ENCODE measurements around the gene PSMG4. TPM values are rescaled to one million over a fixed set of nuclear protein-coding genes. Genes with fewer than 3 reads are reported as not detected.

The PSMG4 gene
- total and polyA plus RNA-seq, 4 experiments from 2014 or later, result 41.0 to 63.0 (median 47.1) TPM

DNA sequence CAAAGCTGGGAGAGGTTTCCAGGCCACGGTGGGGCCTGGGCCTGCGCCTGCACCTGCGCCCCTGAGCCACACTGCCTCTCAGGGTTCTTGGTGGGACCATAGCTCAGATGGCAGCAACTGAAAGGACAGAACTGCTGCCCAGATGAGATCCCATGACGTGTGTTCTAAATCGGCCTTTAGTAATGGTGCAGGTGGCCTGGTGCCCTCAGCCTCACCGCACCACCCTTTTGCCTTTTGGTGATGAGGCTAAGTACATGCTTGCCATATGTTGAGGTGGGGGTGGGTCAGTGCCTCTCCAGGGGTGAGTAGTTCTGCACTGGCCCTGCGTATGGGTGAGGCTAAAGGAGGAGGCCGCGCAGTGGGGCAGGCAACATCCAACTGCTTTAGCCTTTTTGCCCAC, 7.4 kb downstream of the PSMG4 start:
- peaks cover 28 to 73% (median 55%) of the 10 kb centered on the region in 4 donors for H3K4me1 Mint-ChIP-seq
- Histone ChIP-seq H3K27ac (ENCODE audit: low read depth, low read length) (no peak overlapping the region), H3K4me3 (ENCODE audit: low read length in 2 of 2) (no peak overlapping the region), H3K4me1 (ENCODE audit: insufficient read depth, low read length) (peaks cover 27% of the 10 kb centered on the region), H3K36me3 (ENCODE audit: insufficient read depth, low read length) (peaks cover 41% of the 10 kb centered on the region), H3K27me3 (ENCODE audit: insufficient read depth, low read length) (no peaks in the 10 kb centered on the region), H3K9me3 (ENCODE audit: control insufficient read depth in 1 of 2, low read length in 2 of 2) (no peaks in the 10 kb centered on the region)
- CTCF ChIA-PET (ENCODE audit: partially characterized antibody), result interaction anchor here (2.4 kb wide), 1 partner anchor 15 kb away, joined by 10 read pairs; no protein-coding TSS in a partner anchor
- POLR2A ChIA-PET (ENCODE audit: partially characterized antibody), result no interaction called here
- H3K27ac Mint-ChIP-seq, result no peak overlapping the region
- no peak for DNase-seq
- no peaks in the 10 kb centered on the region for H3K27me3 Mint-ChIP-seq
- H3K36me3 Mint-ChIP-seq, result peaks cover 25 to 67% of the 10 kb centered on the region in 2 donors
- intact Hi-C loops (cut with micrococcal nuclease), result no loop called here
- H3K4me3 Mint-ChIP-seq, result no peak overlapping the region
- H3K9me3 Mint-ChIP-seq, result no peaks in the 10 kb centered on the region

DNA sequence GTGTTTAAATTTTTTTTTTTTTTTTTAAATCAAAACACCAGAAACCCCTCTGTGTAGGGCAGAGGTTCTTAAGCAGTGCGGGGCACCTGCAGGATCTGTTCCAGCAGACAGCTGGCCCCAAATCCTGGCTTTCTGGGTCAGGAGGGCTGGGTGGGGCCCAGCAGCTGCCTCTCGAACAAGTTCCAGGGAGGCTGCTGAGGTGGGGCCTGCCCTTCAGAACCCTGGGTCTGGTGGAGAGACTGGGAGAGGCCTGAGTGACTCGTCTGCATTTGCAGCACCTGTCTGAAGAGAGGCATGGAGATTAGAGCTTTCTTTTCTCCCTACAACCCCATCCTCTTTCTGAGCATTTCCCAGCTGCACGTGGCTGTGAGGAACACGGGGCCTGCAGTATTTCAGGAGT, 8.4 kb downstream of the PSMG4 start:
- Mint-ChIP-seq H3K27ac (peak overlapping the region in 1 of 7 donors; percentile 44), H3K4me1 (peaks cover 24 to 63% (median 48%) of the 10 kb centered on the region in 4 donors), H3K36me3 (peaks cover 33 to 69% of the 10 kb centered on the region in 2 donors), H3K9me3 (no peaks in the 10 kb centered on the region), H3K27me3 (no peaks in the 10 kb centered on the region), H3K4me3 (no peak overlapping the region)
- POLR2A ChIA-PET (ENCODE audit: partially characterized antibody), result interaction anchor here (0.8 kb wide), 1 partner anchor 8 kb away, joined by 3 read pairs; the partner anchor contains the start of gene PSMG4
- peaks cover 51% of the 10 kb centered on the region for H3K36me3 ChIP-seq (ENCODE audit: insufficient read depth, low read length)
- H3K9me3 ChIP-seq (ENCODE audit: control insufficient read depth in 1 of 2, low read length in 2 of 2), result no peaks in the 10 kb centered on the region
- DNase-seq, result no peak
- no peak overlapping the region for H3K27ac ChIP-seq (ENCODE audit: low read depth, low read length)
- H3K4me3 ChIP-seq (ENCODE audit: low read length in 2 of 2), result no peak overlapping the region
- peaks cover 17% of the 10 kb centered on the region for H3K4me1 ChIP-seq (ENCODE audit: insufficient read depth, low read length)
- no peaks in the 10 kb centered on the region for H3K27me3 ChIP-seq (ENCODE audit: insufficient read depth, low read length)
- CTCF ChIA-PET (ENCODE audit: partially characterized antibody), result interaction anchor here (1.2 kb wide), 1 partner anchor 15 kb away, joined by 5 read pairs; no protein-coding TSS in a partner anchor
- intact Hi-C loops (cut with micrococcal nuclease), result no loop called here

DNA sequence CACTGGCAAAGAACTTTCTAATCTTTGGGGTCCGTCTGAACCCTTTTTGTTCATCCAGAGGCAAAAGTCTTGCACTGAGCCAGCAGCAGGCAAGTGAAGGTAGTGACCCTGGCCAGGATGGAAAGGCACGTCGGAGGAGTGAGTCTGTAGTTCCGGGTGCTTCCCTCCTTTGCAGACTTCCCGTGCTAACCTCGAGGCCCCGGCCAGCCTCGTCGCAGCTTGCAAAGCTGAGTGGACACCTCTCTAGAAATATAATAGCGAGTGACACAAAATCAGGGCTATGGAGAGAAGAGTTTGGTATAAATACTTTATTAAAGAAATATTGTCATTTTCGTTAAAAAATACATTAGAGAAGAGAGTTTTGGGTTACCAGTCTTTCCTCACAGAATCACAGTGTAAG, 9.9 kb downstream of the PSMG4 start:
- no peaks in the 10 kb centered on the region for H3K9me3 ChIP-seq (ENCODE audit: control insufficient read depth in 1 of 2, low read length in 2 of 2)
- Mint-ChIP-seq H3K36me3 (peaks cover 28 to 63% of the 10 kb centered on the region in 2 donors), H3K27ac (peak overlapping the region in 2 of 7 donors; percentile 36 to 77), H3K9me3 (no peaks in the 10 kb centered on the region), H3K4me3 (no peak overlapping the region), H3K4me1 (peaks cover 20 to 55% (median 39%) of the 10 kb centered on the region in 4 donors), H3K27me3 (no peaks in the 10 kb centered on the region)
- no peak for DNase-seq
- intact Hi-C loops (cut with micrococcal nuclease), result no loop called here
- no peaks in the 10 kb centered on the region for H3K27me3 ChIP-seq (ENCODE audit: insufficient read depth, low read length)
- H3K27ac ChIP-seq (ENCODE audit: low read depth, low read length), result no peak overlapping the region
- H3K36me3 ChIP-seq (ENCODE audit: insufficient read depth, low read length), result peaks cover 44% of the 10 kb centered on the region
- no peak overlapping the region for H3K4me3 ChIP-seq (ENCODE audit: low read length in 2 of 2)
- ChIA-PET CTCF (ENCODE audit: partially characterized antibody) (no interaction called here), POLR2A (ENCODE audit: partially characterized antibody) (no interaction called here)
- peaks cover 6% of the 10 kb centered on the region for H3K4me1 ChIP-seq (ENCODE audit: insufficient read depth, low read length)

GRCh38 chr6:3269281-3269975, 10.7 kb downstream of the PSMG4 start:
- Histone ChIP-seq H3K27me3 (ENCODE audit: insufficient read depth, low read length) (no peaks in the 10 kb centered on the region), H3K9me3 (ENCODE audit: control insufficient read depth in 1 of 2, low read length in 2 of 2) (no peaks in the 10 kb centered on the region), H3K4me3 (ENCODE audit: low read length in 2 of 2) (no peak overlapping the region), H3K27ac (ENCODE audit: low read depth, low read length) (no peak overlapping the region), H3K4me1 (ENCODE audit: insufficient read depth, low read length) (no peaks in the 10 kb centered on the region), H3K36me3 (ENCODE audit: insufficient read depth, low read length) (peaks cover 36% of the 10 kb centered on the region)
- DNase-seq, result peak in 3 of 5 donors; percentile 10 to 49 (median 27)
- intact Hi-C loops (cut with micrococcal nuclease), result no loop called here
- no peaks in the 10 kb centered on the region for H3K9me3 Mint-ChIP-seq
- peaks cover 27 to 68% of the 10 kb centered on the region in 2 donors for H3K36me3 Mint-ChIP-seq
- H3K27ac Mint-ChIP-seq, result peak overlapping the region in 5 of 7 donors; percentile 33 to 89 (median 77)
- no peaks in the 10 kb centered on the region for H3K27me3 Mint-ChIP-seq
- POLR2A ChIA-PET (ENCODE audit: partially characterized antibody), result no interaction called here
- peaks cover 24 to 61% (median 36%) of the 10 kb centered on the region in 4 donors for H3K4me1 Mint-ChIP-seq
- CTCF ChIA-PET (ENCODE audit: partially characterized antibody), result interaction anchor here (0.8 kb wide), 1 partner anchor 11 kb away, joined by 4 read pairs; no protein-coding TSS in a partner anchor
- H3K4me3 Mint-ChIP-seq, result peak overlapping the region in 2 of 8 donors; percentile 34 to 40

DNA sequence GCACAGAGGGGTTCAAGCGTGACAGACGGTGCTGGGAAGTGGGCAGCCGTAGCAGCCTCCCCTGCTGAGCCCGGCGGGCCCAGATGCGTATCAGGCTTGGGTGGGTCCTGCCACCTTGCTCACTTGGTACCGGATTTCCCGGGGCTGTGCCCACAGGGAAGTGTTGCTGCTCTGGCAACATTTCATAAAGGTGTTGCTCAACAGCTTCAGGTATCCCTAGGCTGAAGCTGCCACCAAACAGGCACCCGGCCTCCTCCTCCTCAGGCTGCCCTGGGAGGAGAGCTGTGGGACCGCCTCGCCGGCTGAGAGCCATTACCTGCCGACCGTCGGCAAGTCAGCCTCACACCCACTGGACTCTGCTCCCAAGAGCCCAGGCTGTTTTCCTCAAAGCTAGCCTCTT, 11.5 kb downstream of the PSMG4 start:
- Histone ChIP-seq H3K9me3 (ENCODE audit: control insufficient read depth in 1 of 2, low read length in 2 of 2) (no peaks in the 10 kb centered on the region), H3K36me3 (ENCODE audit: insufficient read depth, low read length) (peaks cover 33% of the 10 kb centered on the region), H3K27ac (ENCODE audit: low read depth, low read length) (no peak overlapping the region), H3K27me3 (ENCODE audit: insufficient read depth, low read length) (no peaks in the 10 kb centered on the region), H3K4me3 (ENCODE audit: low read length in 2 of 2) (no peak overlapping the region), H3K4me1 (ENCODE audit: insufficient read depth, low read length) (no peaks in the 10 kb centered on the region)
- H3K27me3 Mint-ChIP-seq, result no peaks in the 10 kb centered on the region
- intact Hi-C loops (cut with micrococcal nuclease), result no loop called here
- no peak for DNase-seq
- peaks cover 23 to 55% (median 32%) of the 10 kb centered on the region in 4 donors for H3K4me1 Mint-ChIP-seq
- POLR2A ChIA-PET (ENCODE audit: partially characterized antibody), result no interaction called here
- no peak overlapping the region for H3K4me3 Mint-ChIP-seq
- H3K36me3 Mint-ChIP-seq, result peaks cover 20 to 61% of the 10 kb centered on the region in 2 donors
- H3K27ac Mint-ChIP-seq, result no peak overlapping the region
- H3K9me3 Mint-ChIP-seq, result no peaks in the 10 kb centered on the region
- CTCF ChIA-PET (ENCODE audit: partially characterized antibody), result interaction anchor here (0.8 to 16.9 kb wide), 2 partner anchors 10 to 461 kb away, joined by 4 to 242 read pairs; no protein-coding TSS in a partner anchor

DNA sequence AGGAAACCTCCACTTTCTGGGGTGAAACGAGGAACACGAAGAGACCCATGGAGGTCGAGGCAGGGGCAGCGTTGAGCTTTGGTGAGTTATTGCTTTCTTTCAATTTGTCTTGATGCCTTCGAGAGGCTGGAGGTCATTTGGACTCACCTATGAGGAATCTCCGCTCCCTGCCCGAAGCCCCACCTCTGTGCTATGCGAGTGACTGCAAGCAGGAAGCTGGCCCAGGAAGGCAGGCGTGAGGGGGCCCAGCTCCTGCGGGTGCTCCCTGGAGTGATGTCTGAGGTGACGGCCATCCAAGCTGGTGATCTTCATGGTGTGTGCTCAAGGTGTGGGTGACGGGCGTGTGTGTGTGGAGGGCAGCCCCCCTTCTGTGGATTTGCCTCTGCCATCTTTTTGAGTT, 13.0 kb downstream of the PSMG4 start:
- Histone ChIP-seq H3K9me3 (ENCODE audit: control insufficient read depth in 1 of 2, low read length in 2 of 2) (no peaks in the 10 kb centered on the region), H3K27me3 (ENCODE audit: insufficient read depth, low read length) (no peaks in the 10 kb centered on the region), H3K4me3 (ENCODE audit: low read length in 2 of 2) (no peak overlapping the region), H3K4me1 (ENCODE audit: insufficient read depth, low read length) (no peaks in the 10 kb centered on the region), H3K27ac (ENCODE audit: low read depth, low read length) (no peak overlapping the region), H3K36me3 (ENCODE audit: insufficient read depth, low read length) (peaks cover 33% of the 10 kb centered on the region)
- ChIA-PET CTCF (ENCODE audit: partially characterized antibody) (interaction anchor here (0.9 to 16.9 kb wide), 4 partner anchors 9 to 460 kb away, joined by 3 to 242 read pairs (median 4); no protein-coding TSS in a partner anchor), POLR2A (ENCODE audit: partially characterized antibody) (no interaction called here)
- Mint-ChIP-seq H3K4me3 (no peak overlapping the region), H3K9me3 (no peaks in the 10 kb centered on the region), H3K36me3 (peaks cover 20 to 56% of the 10 kb centered on the region in 2 donors), H3K27ac (peak overlapping the region in 1 of 7 donors; percentile 36), H3K4me1 (peaks cover 23 to 55% (median 29%) of the 10 kb centered on the region in 4 donors), H3K27me3 (no peaks in the 10 kb centered on the region)
- intact Hi-C loops (cut with micrococcal nuclease), result no loop called here
- no peak for DNase-seq

DNA sequence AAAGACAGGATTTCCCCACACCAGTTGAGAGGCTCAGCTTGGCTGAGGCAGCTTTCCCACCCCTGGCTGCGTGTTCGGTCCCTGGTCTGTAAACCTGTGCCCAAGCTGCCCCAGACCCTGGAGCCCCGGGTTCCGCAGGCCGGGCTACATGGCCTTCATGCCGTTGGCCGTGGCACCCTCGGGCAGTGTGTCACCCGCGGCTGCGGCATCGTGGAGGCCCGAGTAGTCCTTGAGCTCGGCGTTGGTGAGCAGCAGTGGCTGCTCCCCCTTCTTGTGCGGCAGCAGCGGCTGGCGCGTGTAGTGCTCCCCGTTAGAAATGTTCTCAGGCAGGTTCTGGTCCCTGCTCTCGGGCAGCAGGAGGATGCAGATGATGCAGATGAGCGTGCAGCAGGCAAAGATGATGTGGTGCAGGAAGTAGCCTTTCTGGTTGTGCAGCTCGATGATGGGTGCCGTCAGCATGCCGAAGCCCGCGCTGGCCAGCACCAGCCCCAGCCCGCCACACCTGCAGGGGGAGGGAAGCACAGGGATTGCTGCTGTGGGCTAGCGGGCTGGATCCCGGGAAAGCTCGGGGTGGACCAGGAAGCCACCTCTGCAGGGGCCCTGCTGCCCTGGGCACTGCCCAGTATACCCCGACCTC, 14.3 kb downstream of the PSMG4 start:
- no peaks in the 10 kb centered on the region for H3K27me3 ChIP-seq (ENCODE audit: insufficient read depth, low read length)
- no peak overlapping the region for H3K4me3 Mint-ChIP-seq
- no peak overlapping the region for H3K27ac ChIP-seq (ENCODE audit: low read depth, low read length)
- no peak for DNase-seq
- H3K4me1 Mint-ChIP-seq, result peaks cover 19 to 46% (median 23%) of the 10 kb centered on the region in 4 donors
- peaks cover 20 to 51% of the 10 kb centered on the region in 2 donors for H3K36me3 Mint-ChIP-seq
- H3K9me3 Mint-ChIP-seq, result no peaks in the 10 kb centered on the region
- no peaks in the 10 kb centered on the region for H3K4me1 ChIP-seq (ENCODE audit: insufficient read depth, low read length)
- ChIA-PET POLR2A (ENCODE audit: partially characterized antibody) (no interaction called here), CTCF (ENCODE audit: partially characterized antibody) (interaction anchor here (1.0 to 16.9 kb wide), 4 partner anchors 10 to 704 kb away, joined by 3 to 242 read pairs (median 6); no protein-coding TSS in a partner anchor)
- H3K27ac Mint-ChIP-seq, result no peak overlapping the region
- no peak overlapping the region for H3K4me3 ChIP-seq (ENCODE audit: low read length in 2 of 2)
- peaks cover 33% of the 10 kb centered on the region for H3K36me3 ChIP-seq (ENCODE audit: insufficient read depth, low read length)
- no peaks in the 10 kb centered on the region for H3K9me3 ChIP-seq (ENCODE audit: control insufficient read depth in 1 of 2, low read length in 2 of 2)
- intact Hi-C loops (cut with micrococcal nuclease), result no loop called here
- no peaks in the 10 kb centered on the region for H3K27me3 Mint-ChIP-seq

Data from CD4-positive, alpha-beta memory T cell (primary cell).